GM19452 (cell line): ENCODE results near the gene IL1RN.

Experiments
- ATAC-seq: cut with Tn5 transposase; IDR thresholded peaks from one replicate; pipeline ENCODE4 v1.9.1; 2021; ENCODE audit not compliant: unreplicated experiment

IL1RN gene

DNA sequence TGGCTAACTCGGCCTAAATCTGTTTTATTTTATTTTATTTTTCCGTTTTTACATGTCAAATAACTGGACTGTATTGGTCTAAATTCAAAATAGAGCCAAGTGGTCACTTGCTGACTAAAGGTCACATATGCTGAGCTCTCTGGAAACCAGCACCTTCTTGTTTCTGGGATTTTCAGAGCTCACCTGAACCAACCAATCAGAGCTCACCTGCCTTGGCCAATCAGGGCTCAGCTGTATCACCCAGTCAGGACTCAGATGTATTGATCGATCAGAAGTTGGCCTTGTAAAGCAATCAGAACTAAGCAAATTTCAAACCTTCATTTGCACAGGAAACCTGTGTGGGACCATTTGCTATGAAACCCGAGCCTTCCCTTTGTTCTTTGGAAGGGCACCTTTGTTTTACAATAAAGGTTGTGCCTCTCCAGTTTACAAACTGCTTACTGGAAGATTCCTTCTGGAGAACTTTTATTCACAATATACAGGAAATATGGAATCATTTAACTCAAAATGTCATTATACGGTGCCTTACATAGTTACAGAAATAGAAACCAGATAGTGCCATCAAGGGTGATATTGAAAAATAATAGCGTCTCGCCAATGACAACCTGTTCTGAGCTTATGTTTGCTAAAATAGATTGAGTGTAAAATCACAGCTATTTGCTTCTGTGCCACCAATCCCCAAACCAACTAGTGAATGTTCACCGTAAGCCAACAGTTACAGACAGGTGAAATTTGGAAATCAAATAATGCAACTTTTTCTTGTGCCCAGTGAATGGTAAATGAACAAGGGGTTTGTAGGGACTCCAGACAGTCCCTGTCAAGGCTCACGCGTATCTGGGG is 29.1 kb downstream of the IL1RN start:
- ATAC-seq: no peak

DNA sequence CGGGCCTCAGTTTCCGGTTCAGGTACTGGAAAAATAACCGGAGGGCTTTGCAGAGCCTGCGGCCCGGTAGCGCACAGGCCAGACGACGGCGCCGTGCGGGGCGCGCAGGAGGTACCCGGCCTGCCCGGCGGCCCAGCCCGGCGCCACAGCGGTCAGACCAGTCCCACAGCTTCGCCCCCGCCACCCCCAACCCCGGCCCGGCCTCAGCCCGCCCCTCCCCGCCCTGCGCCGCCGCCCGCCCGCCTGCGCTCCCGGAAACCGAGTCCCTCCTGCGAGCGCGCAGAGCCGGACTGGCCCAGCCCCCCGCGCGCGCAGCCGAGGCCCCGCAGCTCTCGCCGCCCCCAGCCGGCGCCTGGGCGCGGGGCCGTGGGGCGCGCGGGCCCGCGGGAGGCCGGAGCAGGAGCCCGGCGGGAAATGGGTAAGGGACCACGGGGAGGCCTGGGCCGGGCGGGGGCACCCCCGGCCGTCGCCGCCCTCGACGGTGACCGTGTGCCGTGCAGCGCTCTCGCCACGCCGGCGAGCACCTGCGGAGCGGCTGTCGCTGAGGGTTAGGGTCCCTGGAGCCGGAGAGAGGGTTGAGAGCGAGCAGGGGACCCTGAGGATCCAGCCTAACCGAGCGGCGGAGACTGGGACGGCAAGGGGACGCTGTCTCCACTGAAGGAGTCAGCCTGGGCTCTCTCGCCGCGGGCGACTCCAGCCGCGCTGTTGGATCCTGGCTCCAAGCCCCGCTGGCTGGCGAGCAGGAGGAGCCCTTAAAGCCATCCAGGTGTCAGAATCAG is 29.9 kb downstream of the IL1RN start:
- ATAC-seq: peak; percentile 64

DNA sequence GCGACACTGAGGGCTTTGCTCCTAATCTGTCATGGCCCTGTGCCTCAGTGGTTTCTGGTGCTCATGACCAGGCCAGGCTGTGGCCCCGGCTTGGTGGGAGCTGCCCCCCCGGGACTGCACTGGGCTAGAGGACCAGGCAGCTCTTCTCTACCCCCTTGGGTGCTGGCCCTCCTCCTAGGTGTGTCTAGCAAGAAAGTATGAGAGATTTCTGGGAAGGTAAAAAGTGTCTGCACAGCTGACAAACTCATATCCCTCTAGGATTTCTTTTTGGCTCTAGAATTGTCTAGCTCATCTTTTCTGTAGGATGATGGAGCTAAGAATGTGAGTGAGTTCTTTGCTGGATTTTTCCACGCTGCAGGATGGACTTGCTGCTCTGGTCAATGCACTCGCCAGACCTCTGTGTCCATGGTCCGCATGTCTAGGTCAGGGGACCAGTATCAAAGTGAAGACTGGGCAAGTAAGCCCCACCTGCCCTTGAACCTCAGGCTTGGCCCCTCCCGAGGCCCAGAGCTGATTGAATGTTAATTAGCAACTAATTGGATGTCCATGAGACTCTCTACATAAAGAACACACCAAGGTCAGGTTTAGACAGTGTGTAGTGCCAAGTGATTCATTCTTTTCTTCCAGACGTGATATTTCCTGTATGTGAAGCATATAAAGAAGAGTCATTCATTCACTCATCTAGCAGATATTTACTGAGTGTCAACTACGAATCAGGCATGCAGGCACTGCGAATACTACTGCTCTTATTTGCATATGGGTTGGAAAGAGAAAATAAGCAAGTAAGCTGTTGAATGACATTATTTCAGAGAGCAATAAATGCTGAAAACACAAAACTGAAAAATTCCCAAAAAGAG is 30.7 kb downstream of the IL1RN start:
- ATAC-seq: no peak

DNA sequence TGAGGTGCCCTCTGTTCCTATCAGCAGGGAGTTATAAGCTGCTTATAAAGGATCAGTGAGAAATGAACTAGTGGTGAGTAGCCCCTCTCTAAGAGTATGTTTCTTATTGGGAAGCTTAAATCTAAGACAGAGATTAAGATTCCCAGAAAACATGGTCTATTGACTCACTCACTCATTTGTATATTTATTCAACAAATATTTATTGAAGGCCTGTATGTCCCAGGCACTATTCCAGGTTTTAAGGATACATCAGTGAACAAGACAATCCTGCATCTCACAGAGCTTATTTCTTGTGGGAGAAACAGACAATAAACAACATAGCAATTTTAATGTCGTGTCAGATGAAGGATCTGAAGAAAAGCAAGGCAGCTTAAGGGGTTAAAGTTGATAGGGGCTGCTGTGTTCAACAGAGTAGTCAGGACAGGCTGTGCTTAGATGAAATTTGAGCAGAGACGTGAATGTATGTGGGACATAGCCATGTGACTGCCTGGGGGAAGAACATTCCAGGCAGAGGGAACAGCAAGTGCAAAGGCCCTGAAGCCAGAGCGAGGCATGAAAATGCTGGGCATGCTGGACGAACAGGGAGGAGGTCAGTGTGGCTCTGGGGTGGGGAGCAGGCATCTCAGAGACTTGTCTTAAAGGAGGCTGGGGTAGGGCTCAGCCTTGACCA is 31.6 kb downstream of the IL1RN start:
- ATAC-seq: no peak

DNA sequence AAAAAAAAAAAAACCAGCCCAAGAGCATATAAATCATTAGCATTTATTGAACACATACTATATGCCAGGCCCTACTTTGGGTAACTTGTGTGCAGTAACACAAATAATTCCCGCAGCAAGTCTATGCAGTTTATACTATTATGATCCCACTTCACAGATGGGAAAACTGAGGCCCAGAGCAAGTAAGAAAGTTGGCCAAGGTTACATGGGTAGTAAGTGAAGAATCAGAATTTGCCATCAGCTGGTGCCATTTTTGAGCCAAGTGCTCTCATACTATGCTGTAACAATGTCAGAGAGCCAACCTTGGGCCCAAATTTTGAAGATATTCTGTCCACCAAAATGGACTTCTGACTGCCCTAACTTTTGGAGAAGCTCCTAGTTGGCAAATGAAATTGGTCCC is 32.9 kb downstream of the IL1RN start:
- no peak for ATAC-seq

DNA sequence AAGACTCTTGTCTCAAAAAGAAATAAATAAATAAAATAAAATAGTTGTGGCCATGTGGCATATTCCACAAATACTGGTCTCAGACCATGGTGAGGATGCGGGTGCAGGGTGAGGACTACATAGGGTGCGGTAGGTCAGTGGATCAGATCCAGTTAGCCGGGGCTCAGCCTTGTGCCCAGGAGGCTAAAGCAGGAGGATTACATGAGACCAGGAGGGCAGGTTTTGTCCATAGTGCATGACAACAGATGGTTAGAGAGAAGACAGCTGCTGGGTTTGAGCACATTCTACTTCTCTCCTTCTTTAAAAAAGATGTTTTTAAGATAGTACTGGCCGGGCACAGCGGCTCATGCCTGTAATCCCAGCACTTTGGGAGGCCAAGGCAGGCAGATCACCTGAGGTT is 33.6 kb downstream of the IL1RN start:
- ATAC-seq: no peak

DNA sequence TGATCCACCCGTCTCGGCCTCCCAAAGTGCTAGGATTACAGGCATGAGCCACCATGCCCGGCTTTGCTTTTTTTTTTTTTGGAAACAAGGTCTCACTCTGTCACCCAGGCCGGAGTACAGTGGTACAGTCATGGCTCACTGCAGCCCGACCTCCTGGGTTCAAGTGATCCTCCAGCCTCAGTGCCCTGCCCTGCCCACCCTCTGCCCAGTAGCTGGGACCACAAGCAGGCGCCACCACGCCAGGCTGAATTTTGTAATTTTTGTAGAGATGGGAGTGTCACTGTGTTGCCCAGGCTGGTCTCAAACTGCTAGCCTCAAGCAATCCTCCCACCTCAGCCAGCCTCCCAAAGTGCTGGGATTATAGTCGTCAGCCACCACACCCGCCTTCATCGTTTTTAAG is 34.8 kb downstream of the IL1RN start:
- ATAC-seq: no peak

DNA sequence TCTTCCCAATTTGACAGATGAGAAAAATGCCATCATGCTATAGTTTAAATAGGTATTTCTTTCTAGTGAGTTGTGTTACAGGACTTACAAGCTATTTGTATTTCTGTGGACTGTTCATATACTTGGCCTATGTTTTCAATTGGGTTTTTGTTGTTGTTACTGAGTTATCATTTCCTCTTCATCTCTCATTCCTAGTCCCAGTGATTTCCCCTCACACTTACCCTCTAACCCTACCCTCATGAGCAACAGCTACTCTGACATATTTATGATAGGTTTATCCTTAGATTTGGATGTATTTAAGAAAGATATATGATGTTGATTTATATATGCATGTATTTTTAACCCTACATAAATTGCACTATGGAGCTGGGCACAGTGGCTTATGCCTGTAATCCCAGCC is 35.5 kb downstream of the IL1RN start:
- no peak for ATAC-seq

DNA sequence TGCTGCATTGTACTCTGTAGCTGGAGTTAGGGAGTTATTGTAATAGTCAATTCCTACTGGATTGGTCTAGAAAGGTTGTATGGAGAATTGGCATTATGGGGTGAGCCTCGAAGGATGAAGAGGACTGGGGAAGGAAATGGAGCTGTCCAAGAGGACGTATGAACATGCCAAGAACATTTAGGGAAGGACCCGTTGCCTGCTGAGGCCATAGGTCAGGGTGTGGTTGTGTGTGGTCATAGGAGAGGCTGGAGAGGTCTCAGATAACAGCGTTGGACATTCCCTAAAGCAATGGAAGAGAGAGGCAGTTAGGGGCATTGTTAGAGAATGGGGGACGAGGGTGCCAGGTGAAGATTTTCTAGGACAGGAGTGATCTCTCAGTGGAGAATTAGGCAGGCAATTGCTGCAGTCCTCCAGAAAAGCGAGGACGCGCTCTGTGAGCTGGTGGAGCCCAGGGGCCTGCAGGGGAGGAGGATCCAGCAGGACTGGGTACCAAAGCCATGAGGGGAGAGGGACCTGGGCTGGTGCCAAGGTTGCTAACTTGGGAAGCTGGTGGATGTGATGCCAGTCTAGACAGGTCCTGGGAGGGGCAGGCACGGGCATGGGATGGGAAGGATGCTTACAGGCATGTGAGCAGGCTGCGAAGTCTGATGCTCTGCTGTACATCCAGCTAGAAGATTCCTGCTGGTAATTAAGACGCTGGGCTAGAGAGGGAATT is 37.0 kb downstream of the IL1RN start:
- no peak for ATAC-seq

DNA sequence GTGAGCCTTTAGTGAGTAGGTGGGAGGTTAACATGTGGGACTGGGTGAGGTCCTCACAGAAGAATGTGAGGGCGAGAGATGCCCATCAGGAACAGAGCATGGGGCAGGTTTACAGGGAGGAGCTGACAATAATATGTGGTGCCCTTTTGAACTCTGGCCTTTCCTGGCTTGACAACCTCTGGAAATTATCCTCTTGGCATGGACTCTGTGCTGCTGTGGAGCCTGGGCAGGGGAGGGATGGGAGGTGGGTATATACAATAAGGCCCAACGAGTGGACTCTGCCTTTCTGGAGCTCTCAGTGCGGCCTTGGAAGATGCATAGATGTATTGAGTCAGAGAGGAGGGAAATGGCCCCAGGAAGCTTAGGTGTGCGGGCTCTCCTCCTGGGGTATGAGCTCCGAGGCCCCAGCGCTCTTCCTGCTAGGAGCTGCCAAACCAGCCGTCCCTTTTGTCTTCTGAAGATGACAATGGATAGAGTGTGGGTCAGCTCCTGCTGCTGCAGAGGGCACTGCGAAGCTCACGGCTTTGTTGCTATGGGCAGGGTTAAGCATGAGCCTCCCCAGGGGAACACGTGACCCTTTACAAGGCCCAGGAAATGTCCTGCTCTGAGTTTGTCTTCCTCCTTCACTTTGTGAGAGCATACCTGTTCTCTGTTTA is 37.7 kb downstream of the IL1RN start:
- ATAC-seq: no peak

DNA sequence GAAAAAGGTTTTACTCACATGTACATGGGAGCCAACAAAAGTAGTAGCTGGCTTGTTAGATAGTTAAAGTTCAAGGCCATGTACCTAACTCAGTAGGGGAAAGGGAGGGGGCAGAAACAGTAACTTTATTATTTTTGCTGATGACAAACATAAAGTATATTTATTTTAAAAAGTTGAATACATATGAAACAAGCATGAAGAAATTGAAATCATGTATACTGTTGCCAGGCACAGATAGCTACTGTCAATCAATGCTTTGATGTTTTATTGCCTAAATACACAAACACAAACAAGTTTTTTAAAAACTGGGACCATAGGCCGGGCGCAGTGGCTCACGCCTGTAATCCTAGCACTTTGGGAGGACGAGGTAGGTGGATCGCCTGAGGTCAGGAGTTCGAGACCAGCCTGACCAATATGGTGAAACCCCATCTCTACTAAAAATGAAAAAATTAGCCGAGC is 38.8 kb downstream of the IL1RN start:
- no peak for ATAC-seq

DNA sequence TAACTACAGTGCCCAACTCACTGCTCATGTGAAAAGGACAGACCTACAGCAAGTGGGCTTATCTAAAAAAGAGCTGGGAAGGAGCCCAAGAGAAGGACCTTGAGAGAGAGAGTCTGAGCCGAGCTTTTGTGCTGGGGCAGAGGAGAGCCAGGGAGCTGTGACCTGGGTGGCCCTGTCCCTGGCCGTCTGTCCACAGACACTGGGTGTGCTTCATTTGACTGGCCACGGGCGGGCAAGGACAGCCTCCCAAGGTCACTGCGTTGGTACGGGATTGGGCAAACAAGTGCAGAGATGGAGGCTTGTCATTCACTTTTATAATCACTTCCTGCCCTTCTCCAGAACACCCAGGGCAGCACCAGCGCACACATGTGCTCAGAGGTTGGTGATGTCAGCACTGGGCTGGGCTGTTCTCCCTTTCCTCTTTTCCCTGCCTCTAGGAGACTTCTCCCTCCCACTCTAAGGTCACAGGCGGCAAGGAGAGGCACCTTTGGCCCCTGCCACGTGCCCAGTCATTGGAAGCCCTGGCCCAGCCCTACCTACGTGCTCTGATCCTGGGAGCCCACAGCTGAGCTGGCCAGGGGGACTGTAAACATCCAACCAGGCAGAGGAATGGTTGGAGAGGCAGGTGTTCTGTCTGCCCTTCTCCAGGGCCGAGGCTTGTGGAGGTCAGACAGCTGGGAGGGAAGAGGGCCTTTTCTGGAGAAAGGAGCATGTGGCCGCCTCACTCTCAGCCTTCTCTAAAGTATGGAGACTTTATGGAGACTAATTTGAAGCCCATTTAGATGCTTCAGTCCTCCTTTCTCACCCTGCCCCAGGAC is 39.9 kb downstream of the IL1RN start:
- no peak for ATAC-seq

DNA sequence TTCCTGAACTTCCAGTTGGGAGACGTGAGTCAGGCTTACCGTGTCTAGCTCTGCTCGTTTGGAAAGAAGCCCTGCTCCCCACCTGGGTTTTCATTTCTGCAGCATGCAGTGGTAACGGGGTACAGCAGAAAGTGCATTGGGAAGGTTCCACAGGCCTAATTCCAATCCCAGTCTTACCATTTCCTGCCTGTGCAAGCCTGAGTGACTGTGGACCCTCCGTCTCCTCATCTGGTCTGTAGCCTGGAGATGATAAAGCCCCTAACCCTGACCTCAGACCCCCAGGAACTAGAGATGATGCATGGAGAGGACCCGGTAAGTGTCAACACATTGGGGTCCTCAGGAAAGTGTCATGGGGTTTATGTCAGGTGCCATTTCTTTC is 40.6 kb downstream of the IL1RN start:
- no peak for ATAC-seq

DNA sequence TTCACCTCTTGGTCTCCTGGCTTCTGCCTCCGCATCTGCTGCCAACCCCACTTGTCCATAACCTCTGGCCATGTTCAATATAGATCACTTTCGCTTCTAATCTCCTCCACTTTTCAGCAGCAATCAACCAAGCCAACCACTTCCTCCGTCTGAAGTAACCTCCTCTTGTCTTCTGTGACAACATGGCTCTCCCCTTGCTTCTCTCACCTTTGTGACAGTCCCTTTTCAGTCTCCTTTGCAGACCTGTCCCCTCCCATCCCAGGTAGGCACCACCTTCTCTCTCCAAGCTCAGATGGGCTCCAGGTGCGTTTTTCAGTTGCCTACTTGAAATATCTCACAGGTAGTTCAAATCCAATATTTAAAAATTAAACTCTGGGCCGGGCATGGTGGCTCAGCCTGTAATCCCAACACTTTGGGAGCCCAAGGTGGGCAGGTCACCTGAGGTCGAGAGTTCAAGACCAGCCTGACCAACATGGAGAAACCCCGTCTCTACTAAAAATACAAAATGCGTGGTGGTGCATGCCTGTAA is 41.7 kb downstream of the IL1RN start:
- ATAC-seq: no peak

DNA sequence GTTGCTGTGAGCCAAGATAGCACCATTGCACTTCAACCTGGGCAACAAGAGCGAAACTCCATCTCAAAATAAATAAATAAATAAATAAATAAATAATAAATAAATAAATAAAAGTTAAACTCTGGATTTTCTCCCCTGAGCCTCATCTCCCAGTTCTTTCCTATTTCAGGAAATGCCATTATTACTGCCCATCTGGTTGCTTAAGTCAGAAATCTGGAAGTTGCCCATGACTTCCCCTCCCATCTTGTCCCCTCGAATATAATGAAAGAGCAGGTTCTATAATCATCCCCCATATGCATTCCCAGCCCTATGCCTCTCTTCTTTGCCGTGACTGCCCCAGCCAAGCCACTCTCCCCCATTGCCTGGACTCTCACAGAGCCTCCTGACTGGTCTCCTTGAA is 42.2 kb downstream of the IL1RN start:
- ATAC-seq: no peak

DNA sequence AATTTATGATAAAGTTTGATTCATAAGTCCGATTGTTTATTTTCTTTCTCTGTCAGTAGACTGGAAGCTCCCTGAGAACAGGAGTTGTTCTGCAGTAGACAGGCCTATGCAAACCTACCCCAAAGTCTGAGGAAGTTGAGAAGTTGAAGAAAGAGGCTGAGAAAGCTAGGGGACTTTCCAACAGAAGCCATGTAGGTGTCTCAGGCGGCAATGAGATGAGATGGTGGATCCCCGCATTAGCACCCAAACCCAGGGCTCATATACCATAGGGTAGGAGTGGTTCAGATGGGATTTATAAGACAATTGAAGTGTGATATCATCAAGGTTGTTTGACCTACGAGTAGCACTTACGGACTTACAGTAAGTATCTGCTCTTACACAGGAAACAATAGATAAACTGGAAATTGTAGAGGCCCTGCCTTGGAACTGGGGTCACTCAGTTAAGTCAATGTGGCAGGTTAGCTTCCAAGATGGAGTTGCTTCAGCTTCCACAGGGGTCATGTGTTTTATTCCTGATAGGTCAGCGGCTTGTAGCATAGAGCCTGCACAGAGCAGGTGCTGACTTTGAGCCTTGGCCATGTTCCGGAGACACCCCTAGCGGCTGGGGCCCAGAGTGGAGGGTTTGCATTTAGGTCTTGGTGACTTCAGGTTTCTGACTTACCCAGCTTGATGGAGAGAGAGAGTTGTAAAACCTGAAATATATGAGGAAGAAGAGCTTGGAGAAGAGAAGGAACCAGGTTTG is 44.1 kb downstream of the IL1RN start:
- ATAC-seq: no peak

DNA sequence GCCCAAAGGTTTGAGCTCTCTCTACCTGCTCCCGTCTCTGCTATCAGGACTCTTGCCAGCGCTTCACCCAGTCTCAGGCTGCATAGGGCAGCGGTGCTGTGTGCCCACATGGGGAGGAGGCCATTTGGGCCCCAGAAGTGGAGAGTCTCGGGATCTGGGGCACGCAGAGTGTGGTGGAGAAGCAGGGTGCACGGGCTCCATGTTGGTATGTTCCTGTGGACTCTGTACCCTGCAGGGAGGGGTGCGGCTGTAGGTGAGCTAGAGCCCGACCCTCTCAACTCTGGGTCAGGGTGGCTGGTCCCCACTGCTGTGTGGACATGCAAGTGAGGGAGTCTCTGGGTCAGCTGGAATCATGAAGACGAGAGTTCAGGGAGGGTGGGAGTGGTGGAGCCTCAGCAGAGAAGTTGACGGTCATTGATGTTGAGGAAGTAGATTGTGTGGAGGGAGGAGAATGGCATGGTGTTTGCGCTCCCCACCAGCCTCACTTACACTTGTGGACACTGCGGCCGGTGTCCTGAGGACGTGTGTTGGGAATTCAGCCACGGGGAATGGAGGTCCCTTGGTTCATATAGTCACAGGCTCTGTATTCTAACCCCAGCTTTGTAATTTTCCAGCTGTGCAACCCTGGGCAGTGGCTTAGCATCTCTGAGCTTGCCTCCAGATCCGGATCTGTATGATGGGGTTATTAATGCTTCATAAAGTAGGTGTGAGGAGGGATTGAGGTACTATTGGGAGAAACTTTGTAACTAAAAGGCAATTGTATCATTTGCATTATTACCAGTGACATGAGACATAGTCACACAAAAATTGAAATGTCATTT is 45.5 kb downstream of the IL1RN start:
- ATAC-seq: no peak
